Measurements from ENCODE around the gene SLC6A19. TPM values are rescaled to one million over a fixed set of nuclear protein-coding genes. Genes with fewer than 3 reads are reported as not detected.

Gene SLC6A19
- total and polyA plus RNA-seq, 4 donors = 0.06 TPM; not detected in 3

- Histone ChIP-seq H3K4me3 (no peak overlapping the region), H3K36me3 (ENCODE audit: control insufficient read depth in 4 of 4, insufficient read depth in 4 of 4, low read length in 4 of 4) (no peaks in the 10 kb centered on the region), H3K9me3 (ENCODE audit: control insufficient read depth in 4 of 4, insufficient read depth in 3 of 4, low read length in 3 of 4) (peaks cover 0 to 12% (median under 1%) of the 10 kb centered on the region in 4 donors), H3K4me1 (ENCODE audit: control insufficient read depth in 5 of 5, insufficient read depth in 5 of 5, low read length in 5 of 5) (no peaks in the 10 kb centered on the region), H3K9ac (ENCODE audit: insufficient read depth in 1 of 2, low read length in 2 of 2) (no peak overlapping the region), H3K27ac (ENCODE audit: low read depth in 1 of 2, low read length in 1 of 2) (no peak overlapping the region), H3K27me3 (ENCODE audit: control insufficient read depth in 3 of 3, insufficient read depth in 3 of 3, low read length in 2 of 3) (peaks cover 0 to 6% (median 0%) of the 10 kb centered on the region in 3 donors)
- no peak for TF ChIP-seq CTCF (IDR thresholded peaks at IDR 0.05; ENCODE audit: control extremely low read depth, extremely low read depth)
- WGBS, 2 donors = 85 to 88% methylated on average over 17 of the region's 17 CpGs
- DNase-seq (no peak), ATAC-seq (ENCODE audit: insufficient read depth, low FRiP score) (no peak)
These were observed 29.2 kb downstream of the SLC6A19 start for GRCh38 chr5:1230551-1230950.

GRCh38 chr5:1231354-1231905, 30.0 kb downstream of the SLC6A19 start:
- H3K9me3 ChIP-seq (ENCODE audit: control insufficient read depth in 4 of 4, insufficient read depth in 3 of 4, low read length in 3 of 4) = peaks cover 0 to 14% (median 1%) of the 10 kb centered on the region in 4 donors
- ATAC-seq (ENCODE audit: insufficient read depth, low FRiP score) (no peak), DNase-seq (peak in 1 of 3 donors; percentile 19)
- H3K9ac ChIP-seq (ENCODE audit: insufficient read depth in 1 of 2, low read length in 2 of 2) = no peak overlapping the region
- 75 to 77% methylated on average over 13 of the region's 13 CpGs for WGBS, 2 donors
- no peak for TF ChIP-seq CTCF (IDR thresholded peaks at IDR 0.05; ENCODE audit: control extremely low read depth, extremely low read depth)
- no peak overlapping the region for H3K27ac ChIP-seq (ENCODE audit: low read depth in 1 of 2, low read length in 1 of 2)
- H3K27me3 ChIP-seq (ENCODE audit: control insufficient read depth in 3 of 3, insufficient read depth in 3 of 3, low read length in 2 of 3) = peaks cover 0 to 6% (median 0%) of the 10 kb centered on the region in 3 donors
- no peaks in the 10 kb centered on the region for H3K36me3 ChIP-seq (ENCODE audit: control insufficient read depth in 4 of 4, insufficient read depth in 4 of 4, low read length in 4 of 4)
- no peak overlapping the region for H3K4me3 ChIP-seq
- no peaks in the 10 kb centered on the region for H3K4me1 ChIP-seq (ENCODE audit: control insufficient read depth in 5 of 5, insufficient read depth in 5 of 5, low read length in 5 of 5)

GRCh38 chr5:1232780-1233179, 31.4 kb downstream of the SLC6A19 start:
- DNase-seq (no peak), ATAC-seq (ENCODE audit: insufficient read depth, low FRiP score) (no peak)
- Histone ChIP-seq H3K9me3 (ENCODE audit: control insufficient read depth in 4 of 4, insufficient read depth in 3 of 4, low read length in 3 of 4) (peaks cover 0 to 16% (median 1%) of the 10 kb centered on the region in 4 donors), H3K27me3 (ENCODE audit: control insufficient read depth in 3 of 3, insufficient read depth in 3 of 3, low read length in 2 of 3) (peaks cover 0 to 3% (median 0%) of the 10 kb centered on the region in 3 donors), H3K27ac (ENCODE audit: low read depth in 1 of 2, low read length in 1 of 2) (no peak overlapping the region), H3K36me3 (ENCODE audit: control insufficient read depth in 4 of 4, insufficient read depth in 4 of 4, low read length in 4 of 4) (no peaks in the 10 kb centered on the region), H3K4me1 (ENCODE audit: control insufficient read depth in 5 of 5, insufficient read depth in 5 of 5, low read length in 5 of 5) (no peaks in the 10 kb centered on the region), H3K9ac (ENCODE audit: insufficient read depth in 1 of 2, low read length in 2 of 2) (no peak overlapping the region), H3K4me3 (no peak overlapping the region)
- TF ChIP-seq CTCF (IDR thresholded peaks at IDR 0.05; ENCODE audit: control extremely low read depth, extremely low read depth) = no peak
- WGBS, 2 donors = 94 to 98% methylated on average over 25 of the region's 25 CpGs

GRCh38 chr5:1235379-1235778, 34.0 kb downstream of the SLC6A19 start:
- Histone ChIP-seq H3K4me1 (ENCODE audit: control insufficient read depth in 5 of 5, insufficient read depth in 5 of 5, low read length in 5 of 5) (no peaks in the 10 kb centered on the region), H3K36me3 (ENCODE audit: control insufficient read depth in 4 of 4, insufficient read depth in 4 of 4, low read length in 4 of 4) (no peaks in the 10 kb centered on the region), H3K9me3 (ENCODE audit: control insufficient read depth in 4 of 4, insufficient read depth in 3 of 4, low read length in 3 of 4) (peaks cover 0 to 16% (median 1%) of the 10 kb centered on the region in 4 donors), H3K27ac (ENCODE audit: low read depth in 1 of 2, low read length in 1 of 2) (no peak overlapping the region), H3K4me3 (no peak overlapping the region), H3K9ac (ENCODE audit: insufficient read depth in 1 of 2, low read length in 2 of 2) (no peak overlapping the region), H3K27me3 (ENCODE audit: control insufficient read depth in 3 of 3, insufficient read depth in 3 of 3, low read length in 2 of 3) (no peaks in the 10 kb centered on the region)
- WGBS, 2 donors = 73 to 79% methylated on average over 8 of the region's 8 CpGs
- no peak for DNase-seq
- no peak for ATAC-seq (ENCODE audit: insufficient read depth, low FRiP score)
- no peak for TF ChIP-seq CTCF (IDR thresholded peaks at IDR 0.05; ENCODE audit: control extremely low read depth, extremely low read depth)

Measured in lung (tissue), 12 donors.